A673 (cell line): ENCODE results near the gene FGFR4. TPM values are rescaled to one million over a fixed set of nuclear protein-coding genes. Genes with fewer than 3 reads are reported as not detected.

Source experiments
- BruUV-seq: library from RNA; stranded (reverse); fragments of 400-500 nt; replicated peaks from 2 replicates; lab custom pipeline; 2021; lab: Mats Ljungman, UMichigan
- CTCF ChIA-PET: fragments of 300-600 bp; sonication (Branson Sonifier 250); formaldehyde crosslinking; loops from one replicate; lab custom pipeline; 2022; ENCODE audit warnings: antibody characterized with exemption; lab: Charles Lee
- POLR2A ChIA-PET: fragments of 300-600 bp; sonication (Branson Sonifier 250); formaldehyde crosslinking; loops from one replicate; lab custom pipeline; 2022; ENCODE audit warnings: antibody characterized with exemption; ENCODE audit not compliant: low non-redundant PET; lab: Charles Lee
- DNase-seq: peaks from one replicate; pipeline ENCODE4 v3.0.0-alpha.2; 2015; ENCODE audit warnings: low spot score
- H3K27ac ChIP-seq: fragments of 200-600 bp; sonication (generic); 2 replicates; pipeline ENCODE4 v1.5.1; 2016; ENCODE audit warnings: mixed run types, low read depth, mild to moderate bottlenecking, mixed read lengths, antibody characterized with exemption, low read length; ENCODE audit not compliant: poor library complexity, severe bottlenecking
- H3K27me3 ChIP-seq: fragments of 200-600 bp; sonication (generic); replicated peaks from 2 replicates; pipeline ENCODE4 v1.6.1; 2017; ENCODE audit warnings: mixed run types, low read depth, mild to moderate bottlenecking, mixed read lengths, antibody characterized with exemption, low read length; ENCODE audit not compliant: insufficient read depth, poor library complexity
- H3K36me3 ChIP-seq: fragments of 200-600 bp; sonication (generic); 2 replicates; pipeline ENCODE4 v1.6.1; 2016; ENCODE audit warnings: mixed run types, mild to moderate bottlenecking, mixed read lengths, antibody characterized with exemption, low read length; ENCODE audit not compliant: insufficient read depth, poor library complexity, severe bottlenecking
- H3K4me1 ChIP-seq: fragments of 200-600 bp; sonication (generic); 2 replicates; pipeline ENCODE4 v1.6.1; 2017; ENCODE audit warnings: mixed run types, mild to moderate bottlenecking, mixed read lengths, antibody characterized with exemption, low read length; ENCODE audit not compliant: insufficient read depth, poor library complexity, severe bottlenecking
- H3K4me3 ChIP-seq: fragments of 200-600 bp; sonication (generic); 2 replicates; pipeline ENCODE4 v1.5.1; 2016; ENCODE audit warnings: low read depth, mixed run types, mild to moderate bottlenecking, mixed read lengths, low read length; ENCODE audit not compliant: poor library complexity, severe bottlenecking
- H3K9me3 ChIP-seq: fragments of 200-600 bp; sonication (generic); 2 replicates; pipeline ENCODE4 v1.6.1; 2016; ENCODE audit warnings: mixed run types, low read depth, mild to moderate bottlenecking, mixed read lengths, antibody characterized with exemption, low read length; ENCODE audit not compliant: poor library complexity, severe bottlenecking
- EZH2 ChIP-seq: fragments of 200-600 bp; sonication (generic); IDR thresholded peaks from 2 replicates; pipeline ENCODE4 v1.6.1; 2017; ENCODE audit warnings: borderline replicate concordance, low read depth, mild to moderate bottlenecking, mixed read lengths, antibody characterized with exemption, low read length; ENCODE audit not compliant: poor library complexity, severe bottlenecking
- intact Hi-C: fragments of 100-400 bp; cut with micrococcal nuclease; formaldehyde crosslinking; loops from one replicate; pipeline ENCODE4 v1.10.0; 2022; ENCODE audit not compliant: unreplicated experiment
- total RNA-seq: library from RNA; stranded (reverse); gene quantifications from 2 replicates; pipeline ENCODE4 v1.2.3, GENCODE V29; 2021
- TF ChIP-seq, protein P1 (sequence below): fragments of 300-800, 200-600 bp; sonication (generic); conservative IDR thresholded peaks from 2 replicates; pipeline ENCODE4 v1.5.1; 2017; ENCODE audit warnings: low read depth, mild to moderate bottlenecking, antibody characterized with exemption, low read length, moderate library complexity, mixed read lengths

Gene FGFR4
- total RNA-seq, 1 experiment from 2014 or later: 17.2 TPM

GRCh38 chr5:177097016-177097985 lies 10.6 kb downstream of the FGFR4 start:
- Histone ChIP-seq H3K36me3 (no peaks in the 10 kb centered on the region), H3K27ac (no peak overlapping the region), H3K9me3 (no peaks in the 10 kb centered on the region), H3K4me3 (no peak overlapping the region), H3K27me3 (no peaks in the 10 kb centered on the region), H3K4me1 (no peaks in the 10 kb centered on the region)
- POLR2A ChIA-PET: no interaction called here
- DNase-seq: no peak
- intact Hi-C loops: no loop called here
- BruUV-seq: no TSS peak
- CTCF ChIA-PET: no interaction called here
- TF ChIP-seq, protein P1, sequence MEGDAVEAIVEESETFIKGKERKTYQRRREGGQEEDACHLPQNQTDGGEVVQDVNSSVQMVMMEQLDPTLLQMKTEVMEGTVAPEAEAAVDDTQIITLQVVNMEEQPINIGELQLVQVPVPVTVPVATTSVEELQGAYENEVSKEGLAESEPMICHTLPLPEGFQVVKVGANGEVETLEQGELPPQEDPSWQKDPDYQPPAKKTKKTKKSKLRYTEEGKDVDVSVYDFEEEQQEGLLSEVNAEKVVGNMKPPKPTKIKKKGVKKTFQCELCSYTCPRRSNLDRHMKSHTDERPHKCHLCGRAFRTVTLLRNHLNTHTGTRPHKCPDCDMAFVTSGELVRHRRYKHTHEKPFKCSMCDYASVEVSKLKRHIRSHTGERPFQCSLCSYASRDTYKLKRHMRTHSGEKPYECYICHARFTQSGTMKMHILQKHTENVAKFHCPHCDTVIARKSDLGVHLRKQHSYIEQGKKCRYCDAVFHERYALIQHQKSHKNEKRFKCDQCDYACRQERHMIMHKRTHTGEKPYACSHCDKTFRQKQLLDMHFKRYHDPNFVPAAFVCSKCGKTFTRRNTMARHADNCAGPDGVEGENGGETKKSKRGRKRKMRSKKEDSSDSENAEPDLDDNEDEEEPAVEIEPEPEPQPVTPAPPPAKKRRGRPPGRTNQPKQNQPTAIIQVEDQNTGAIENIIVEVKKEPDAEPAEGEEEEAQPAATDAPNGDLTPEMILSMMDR: no peak
- no peak for TF ChIP-seq EZH2

DNA sequence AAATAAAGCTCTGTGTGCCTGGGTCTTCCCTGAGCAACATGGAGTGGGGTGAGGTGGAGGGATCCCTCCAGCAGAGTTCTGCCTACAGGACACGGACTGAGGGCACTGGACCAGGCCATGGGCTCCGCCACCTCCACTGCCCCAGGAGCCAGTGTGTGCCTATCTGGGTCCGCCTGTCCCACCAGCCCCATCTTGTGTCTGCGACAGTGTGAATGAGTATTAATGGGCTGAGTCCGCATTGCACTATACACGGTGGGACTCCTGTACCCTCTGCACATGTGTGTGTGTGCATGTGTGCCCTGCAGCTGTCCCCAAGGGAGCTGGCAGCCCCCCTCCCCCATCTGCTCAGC lies 11.4 kb downstream of the FGFR4 start:
- H3K27ac ChIP-seq: no peak overlapping the region
- TF ChIP-seq EZH2: no peak
- TF ChIP-seq, protein P1: no peak
- H3K4me3 ChIP-seq: no peak overlapping the region
- no peaks in the 10 kb centered on the region for H3K4me1 ChIP-seq
- CTCF ChIA-PET: no interaction called here
- no peak for DNase-seq
- POLR2A ChIA-PET: no interaction called here
- intact Hi-C loops: no loop called here
- no peaks in the 10 kb centered on the region for H3K27me3 ChIP-seq
- BruUV-seq: no TSS peak
- no peaks in the 10 kb centered on the region for H3K36me3 ChIP-seq
- H3K9me3 ChIP-seq: no peaks in the 10 kb centered on the region

DNA sequence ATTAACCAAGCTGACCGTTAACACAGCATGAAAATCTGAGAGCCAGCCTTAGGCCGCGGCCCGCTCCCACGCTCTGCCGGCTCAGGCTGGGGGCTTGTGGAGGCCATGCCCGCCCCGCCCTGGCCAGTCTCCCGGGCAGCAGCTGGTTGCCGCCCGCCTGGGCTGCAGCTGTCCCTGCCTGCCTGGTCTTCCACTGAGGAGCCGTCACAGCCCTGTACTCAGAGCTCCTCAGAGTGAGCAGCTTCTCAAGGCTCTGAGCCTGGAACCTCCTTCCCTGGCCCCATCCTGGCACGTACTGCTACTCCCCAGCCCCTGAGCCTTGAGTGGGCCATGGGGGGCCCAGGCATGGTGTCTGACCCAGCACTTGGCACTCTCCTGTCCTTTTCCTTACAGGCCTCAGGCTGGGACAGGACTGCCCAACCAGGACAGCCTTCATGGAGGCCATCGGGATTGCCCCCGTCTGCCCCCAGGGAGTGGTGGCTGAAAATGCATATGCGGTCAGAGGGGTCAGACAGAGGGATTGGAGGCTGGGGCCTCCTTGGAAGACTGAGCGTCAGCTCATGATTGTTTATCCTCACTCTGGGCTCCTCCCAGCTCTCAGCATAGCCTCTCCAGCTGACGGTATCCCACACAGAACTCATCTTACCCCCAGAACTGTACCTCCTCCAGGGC lies 11.9 kb downstream of the FGFR4 start:
- Histone ChIP-seq H3K27ac (no peak overlapping the region), H3K4me3 (no peak overlapping the region), H3K36me3 (no peaks in the 10 kb centered on the region), H3K4me1 (no peaks in the 10 kb centered on the region), H3K9me3 (no peaks in the 10 kb centered on the region), H3K27me3 (no peaks in the 10 kb centered on the region)
- no TSS peak for BruUV-seq
- POLR2A ChIA-PET: no interaction called here
- intact Hi-C loops: no loop called here
- CTCF ChIA-PET: no interaction called here
- no peak for DNase-seq
- TF ChIP-seq EZH2: no peak
- TF ChIP-seq, protein P1: no peak
